GM18519 (cell line): ENCODE results near the gene FAM20A.
"Not testable (repeated sequence)": the region's sequence is repeated elsewhere in the genome, so short reads cannot be mapped to it uniquely, and the experiment has no call there.

Experiments used
- ATAC-seq: cut with Tn5 transposase; IDR thresholded peaks from one replicate; pipeline ENCODE4 v1.9.1; 2021; ENCODE audit warnings: mild to moderate bottlenecking, moderate library complexity; ENCODE audit not compliant: unreplicated experiment, low FRiP score

The FAM20A gene

GRCh38 chr17:68592682-68593641 lies 8.2 kb downstream of the FAM20A start:
- ATAC-seq = no peak

- ATAC-seq = no peak
These were observed 9.2 kb downstream of the FAM20A start for GRCh38 chr17:68592009-68592408.

GRCh38 chr17:68591583-68591982 lies 9.6 kb downstream of the FAM20A start:
- no peak for ATAC-seq

GRCh38 chr17:68589086-68589485 lies 12.1 kb downstream of the FAM20A start:
- no peak for ATAC-seq

GRCh38 chr17:68588362-68588761 lies 12.8 kb downstream of the FAM20A start:
- no peak for ATAC-seq

GRCh38 chr17:68587847-68588246 lies 13.3 kb downstream of the FAM20A start:
- ATAC-seq = no peak

GRCh38 chr17:68587026-68587425 lies 14.1 kb downstream of the FAM20A start:
- ATAC-seq = no peak

GRCh38 chr17:68585643-68586042 lies 15.5 kb downstream of the FAM20A start:
- ATAC-seq = no peak

- ATAC-seq = no peak
These were observed 16.4 kb downstream of the FAM20A start for GRCh38 chr17:68584581-68585303.

- not testable (repeated sequence) for ATAC-seq
These were observed 18.3 kb downstream of the FAM20A start for GRCh38 chr17:68582867-68583266.

GRCh38 chr17:68581863-68582645 lies 19.1 kb downstream of the FAM20A start:
- no peak for ATAC-seq

GRCh38 chr17:68580236-68580770 lies 20.9 kb downstream of the FAM20A start:
- no peak for ATAC-seq

GRCh38 chr17:68579194-68579927 lies 21.8 kb downstream of the FAM20A start:
- no peak for ATAC-seq

- ATAC-seq = no peak
These were observed 22.9 kb downstream of the FAM20A start for GRCh38 chr17:68578236-68578635.

- no peak for ATAC-seq
These were observed 23.7 kb downstream of the FAM20A start for GRCh38 chr17:68577497-68577821.

GRCh38 chr17:68576811-68577496 lies 24.2 kb downstream of the FAM20A start:
- ATAC-seq = no peak

GRCh38 chr17:68576137-68576536 lies 25.0 kb downstream of the FAM20A start:
- ATAC-seq = no peak

GRCh38 chr17:68573338-68573737 lies 27.8 kb downstream of the FAM20A start:
- ATAC-seq = no peak

- no peak for ATAC-seq
These were observed 28.9 kb downstream of the FAM20A start for GRCh38 chr17:68572138-68572842.
